C4-2B (cell line): ENCODE data around the gene TULP4.

Experiments
- H3K27ac ChIP-seq: fragments of 450-650 bp; 2 replicates; pipeline ENCODE4 v1.5.1; 2017
- CTCF ChIP-seq: fragments of 450-650 bp; conservative IDR thresholded peaks from 2 replicates; pipeline ENCODE4 v1.5.1; 2017; ENCODE audit warnings: mild to moderate bottlenecking
- ZFX ChIP-seq: fragments of 450-650 bp; IDR thresholded peaks from 2 replicates; pipeline ENCODE4 v1.6.1; 2017

TULP4 gene

GRCh38 chr6:158531970-158532369 lies 219.7 kb downstream of the TULP4 start:
- TF ChIP-seq ZFX (no peak), CTCF (no peak)
- H3K27ac ChIP-seq, result no peak overlapping the region

GRCh38 chr6:158536084-158536890 lies 224.0 kb downstream of the TULP4 start:
- TF ChIP-seq ZFX (no peak), CTCF (no peak)
- H3K27ac ChIP-seq, result no peak overlapping the region

GRCh38 chr6:158536891-158537798 lies 224.9 kb downstream of the TULP4 start:
- H3K27ac ChIP-seq, result no peak overlapping the region
- TF ChIP-seq CTCF, result no peak
- no peak for TF ChIP-seq ZFX

- TF ChIP-seq ZFX (no peak), CTCF (no peak)
- no peak overlapping the region for H3K27ac ChIP-seq
Observed at GRCh38 chr6:158538741-158539140, 226.5 kb downstream of the TULP4 start.

GRCh38 chr6:158539413-158539812 lies 227.1 kb downstream of the TULP4 start:
- no peak for TF ChIP-seq ZFX
- no peak overlapping the region for H3K27ac ChIP-seq

GRCh38 chr6:158539881-158540280 lies 227.6 kb downstream of the TULP4 start:
- TF ChIP-seq CTCF (no peak), ZFX (no peak)
- H3K27ac ChIP-seq, result no peak overlapping the region

GRCh38 chr6:158543606-158544185 lies 231.4 kb downstream of the TULP4 start:
- no peak for TF ChIP-seq CTCF
- no peak for TF ChIP-seq ZFX
- no peak overlapping the region for H3K27ac ChIP-seq
